Liver (tissue), 9 donors: ENCODE results near the gene TRAPPC8. TPM values are rescaled to one million over a fixed set of nuclear protein-coding genes. Genes with fewer than 3 reads are reported as not detected.
"Not testable (repeated sequence)": the region's sequence is repeated elsewhere in the genome, so short reads cannot be mapped to it uniquely, and the experiment has no call there.

Experiments
- DNase-seq: peaks from one replicate; pipeline ENCODE4 v3.0.0-alpha.2; 2017; ENCODE audit warnings: low spot score
- H3K27ac ChIP-seq, 2 donors: one replicate each; pipeline ENCODE4 v1.7.0; 2013; ENCODE audit warnings: inconsistent platforms in 2 of 2, low read length in 2 of 2, control low read depth in 1 of 2, low read depth in 1 of 2, mild to moderate bottlenecking in 1 of 2
- H3K27me3 ChIP-seq, 4 donors: one replicate each; pipeline versions ENCODE4 v1.6.1 to v1.7.0; 2013; ENCODE audit warnings: low read length in 3 of 4, inconsistent platforms in 1 of 4, mild to moderate bottlenecking in 1 of 4, moderate library complexity in 1 of 4; ENCODE audit not compliant: control insufficient read depth in 4 of 4, insufficient read depth in 4 of 4
- H3K36me3 ChIP-seq, 4 donors: one replicate each; pipeline versions ENCODE4 v1.6.1 to v1.7.0; 2013; ENCODE audit warnings: low read length in 3 of 4, mild to moderate bottlenecking in 3 of 4, low read depth in 1 of 4, moderate library complexity in 1 of 4; ENCODE audit not compliant: control insufficient read depth in 4 of 4, insufficient read depth in 3 of 4
- H3K4me1 ChIP-seq, 4 donors: one replicate each; pipeline versions ENCODE4 v1.6.1 to v1.7.0; 2013; ENCODE audit warnings: low read length in 3 of 4, mild to moderate bottlenecking in 3 of 4, moderate library complexity in 1 of 4; ENCODE audit not compliant: control insufficient read depth in 4 of 4, insufficient read depth in 4 of 4
- H3K4me3 ChIP-seq, 3 donors: one replicate each; pipeline versions ENCODE4 v1.6.1 to v1.7.0; 2013; ENCODE audit warnings: low read length in 3 of 3, control low read depth in 1 of 3, low read depth in 1 of 3, mild to moderate bottlenecking in 1 of 3
- H3K9ac ChIP-seq, 2 donors: one replicate each; pipeline ENCODE4 v1.7.0; 2013; ENCODE audit warnings: low read length in 2 of 2, mild to moderate bottlenecking in 2 of 2, moderate library complexity in 2 of 2, control low read depth in 1 of 2, low read depth in 1 of 2
- H3K9me3 ChIP-seq, 4 donors: one replicate each; pipeline versions ENCODE4 v1.6.1 to v1.7.0; 2013; ENCODE audit warnings: low read length in 3 of 4; ENCODE audit not compliant: control insufficient read depth in 4 of 4
- EGR1 ChIP-seq, 2 donors: IDR thresholded peaks; 2 replicates each; pipeline ENCODE4 v1.6.1; 2016 to 2018; ENCODE audit warnings: antibody characterized with exemption in 2 of 2, low read depth in 2 of 2
- FOXA1 ChIP-seq: IDR thresholded peaks from 2 replicates; pipeline ENCODE4 v1.6.1; 2016; ENCODE audit warnings: antibody characterized with exemption
- FOXA2 ChIP-seq: IDR thresholded peaks from 2 replicates; pipeline ENCODE4 v1.6.1; 2016; ENCODE audit warnings: antibody characterized with exemption
- GABPA ChIP-seq, 2 donors: IDR thresholded peaks in 1 of 2; conservative IDR thresholded peaks in 1 of 2; 2 replicates each; pipeline ENCODE4 v1.6.1; 2016; ENCODE audit warnings: antibody characterized with exemption in 2 of 2, mild to moderate bottlenecking in 1 of 2, moderate library complexity in 1 of 2
- HNF4A ChIP-seq, 2 donors: conservative IDR thresholded peaks; 2 replicates each; pipeline ENCODE4 v1.6.1; 2016; ENCODE audit warnings: antibody characterized with exemption in 2 of 2, mild to moderate bottlenecking in 2 of 2
- HNF4G ChIP-seq: IDR thresholded peaks from 2 replicates; pipeline ENCODE4 v1.6.1; 2016; ENCODE audit warnings: antibody characterized with exemption
- NR2F2 ChIP-seq: IDR thresholded peaks from 2 replicates; pipeline ENCODE4 v1.6.1; 2016; ENCODE audit warnings: antibody characterized with exemption
- RAD21 ChIP-seq, 2 donors: IDR thresholded peaks; 2 replicates each; pipeline ENCODE4 v1.6.1; 2016; ENCODE audit warnings: antibody characterized with exemption in 2 of 2, mild to moderate bottlenecking in 2 of 2
- RXRA ChIP-seq, 2 donors: IDR thresholded peaks; 2 replicates each; pipeline ENCODE4 v1.6.1; 2017 to 2018; ENCODE audit warnings: antibody characterized with exemption in 2 of 2, mild to moderate bottlenecking in 1 of 2
- TAF1 ChIP-seq: conservative IDR thresholded peaks from 2 replicates; pipeline ENCODE4 v1.6.1; 2016; ENCODE audit warnings: antibody characterized with exemption, mild to moderate bottlenecking
- YY1 ChIP-seq: IDR thresholded peaks from 2 replicates; pipeline ENCODE4 v1.6.1; 2016; ENCODE audit warnings: antibody characterized with exemption, mild to moderate bottlenecking
- WGBS: extraction: QIAGEN DNeasy Blood & Tissue Kit; methylation state at CpG from one replicate; pipeline ENCODE4 v1.1.7; 2013; 5-methylcytosine and 5-hydroxymethylcytosine counted together
- polyA plus RNA-seq, 2 donors: library from polyadenylated mRNA; stranded (reverse) in 1 of 2; unstranded in 1 of 2; fragments of 200-250 nt in 1 of 2; fragments of >200 nt in 1 of 2; fragmentation: Nextera tagmentation in 1 of 2; extraction: Ambion mirVana in 1 of 2; gene quantifications; one replicate each; pipeline versions ENCODE4 v1.2.1 to v1.2.3, GENCODE V29; 2013 to 2015
- total RNA-seq, 2 donors: library from RNA; depleted of rRNA; stranded (reverse); fragments of >200 nt; gene quantifications; one replicate each; pipeline ENCODE4 v1.2.3, GENCODE V29; 2014
- TF ChIP-seq, protein P1 (sequence below): fragments of 150-350 bp; IDR thresholded peaks from 2 replicates; pipeline ENCODE4 v1.5.1; 2017; ENCODE audit warnings: improper control_type of control experiment, low read depth, low read length; ENCODE audit not compliant: missing input control
- TF ChIP-seq, protein P2 (sequence below): IDR thresholded peaks from 2 replicates; pipeline ENCODE4 v1.6.1; 2016; ENCODE audit warnings: antibody characterized with exemption
- TF ChIP-seq, protein P3 (sequence below): IDR thresholded peaks from 2 replicates; pipeline ENCODE4 v1.6.1; 2016; ENCODE audit warnings: antibody characterized with exemption
- donor health status: healthy.
- donor health status: healthy.
- donor health status: healthy.
- donor health status: healthy.
- donor health status: healthy.

The TRAPPC8 gene
- total and polyA plus RNA-seq, 4 donors, result 12.2 to 46.1 (median 29.5) TPM

DNA sequence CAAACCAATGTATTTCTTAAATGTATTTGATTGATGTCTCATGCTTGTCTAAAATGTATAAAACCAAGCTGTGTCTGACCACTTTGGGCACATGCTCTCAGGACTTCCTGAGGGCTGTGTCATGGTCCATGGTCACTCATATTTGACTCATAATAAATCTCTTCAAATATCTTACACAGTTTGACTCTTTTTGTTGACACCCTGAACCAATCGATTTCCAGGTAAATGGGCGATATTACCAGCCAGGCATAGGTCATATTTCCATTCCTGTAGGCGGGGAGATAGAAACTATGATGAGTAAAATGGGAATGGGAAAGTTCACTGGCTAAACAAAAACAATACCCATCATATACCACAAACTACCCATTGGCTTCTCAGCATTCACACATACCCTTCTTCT, 9.3 kb upstream of the TRAPPC8 start:
- Histone ChIP-seq H3K27ac (no peak overlapping the region), H3K9me3 (no peaks in the 10 kb centered on the region), H3K9ac (no peak overlapping the region), H3K4me3 (no peak overlapping the region), H3K27me3 (no peaks in the 10 kb centered on the region), H3K4me1 (peaks cover 3 to 11% (median 6%) of the 10 kb centered on the region in 4 donors), H3K36me3 (no peaks in the 10 kb centered on the region)
- TF ChIP-seq HNF4G (no peak), NR2F2 (no peak), FOXA2 (no peak), RAD21 (IDR thresholded peaks at IDR 0.05) (no peak), GABPA (IDR thresholded peaks at IDR 0.05 in 1 of 2, conservative IDR thresholded peaks at IDR 0.05 in 1 of 2) (no peak), HNF4A (conservative IDR thresholded peaks at IDR 0.05) (no peak), FOXA1 (no peak), TAF1 (no peak), EGR1 (IDR thresholded peaks at IDR 0.05; ENCODE audit: low read depth in 2 of 2) (no peak), YY1 (no peak)
- TF ChIP-seq, protein P1, sequence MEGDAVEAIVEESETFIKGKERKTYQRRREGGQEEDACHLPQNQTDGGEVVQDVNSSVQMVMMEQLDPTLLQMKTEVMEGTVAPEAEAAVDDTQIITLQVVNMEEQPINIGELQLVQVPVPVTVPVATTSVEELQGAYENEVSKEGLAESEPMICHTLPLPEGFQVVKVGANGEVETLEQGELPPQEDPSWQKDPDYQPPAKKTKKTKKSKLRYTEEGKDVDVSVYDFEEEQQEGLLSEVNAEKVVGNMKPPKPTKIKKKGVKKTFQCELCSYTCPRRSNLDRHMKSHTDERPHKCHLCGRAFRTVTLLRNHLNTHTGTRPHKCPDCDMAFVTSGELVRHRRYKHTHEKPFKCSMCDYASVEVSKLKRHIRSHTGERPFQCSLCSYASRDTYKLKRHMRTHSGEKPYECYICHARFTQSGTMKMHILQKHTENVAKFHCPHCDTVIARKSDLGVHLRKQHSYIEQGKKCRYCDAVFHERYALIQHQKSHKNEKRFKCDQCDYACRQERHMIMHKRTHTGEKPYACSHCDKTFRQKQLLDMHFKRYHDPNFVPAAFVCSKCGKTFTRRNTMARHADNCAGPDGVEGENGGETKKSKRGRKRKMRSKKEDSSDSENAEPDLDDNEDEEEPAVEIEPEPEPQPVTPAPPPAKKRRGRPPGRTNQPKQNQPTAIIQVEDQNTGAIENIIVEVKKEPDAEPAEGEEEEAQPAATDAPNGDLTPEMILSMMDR, result no peak
- TF ChIP-seq, protein P2, sequence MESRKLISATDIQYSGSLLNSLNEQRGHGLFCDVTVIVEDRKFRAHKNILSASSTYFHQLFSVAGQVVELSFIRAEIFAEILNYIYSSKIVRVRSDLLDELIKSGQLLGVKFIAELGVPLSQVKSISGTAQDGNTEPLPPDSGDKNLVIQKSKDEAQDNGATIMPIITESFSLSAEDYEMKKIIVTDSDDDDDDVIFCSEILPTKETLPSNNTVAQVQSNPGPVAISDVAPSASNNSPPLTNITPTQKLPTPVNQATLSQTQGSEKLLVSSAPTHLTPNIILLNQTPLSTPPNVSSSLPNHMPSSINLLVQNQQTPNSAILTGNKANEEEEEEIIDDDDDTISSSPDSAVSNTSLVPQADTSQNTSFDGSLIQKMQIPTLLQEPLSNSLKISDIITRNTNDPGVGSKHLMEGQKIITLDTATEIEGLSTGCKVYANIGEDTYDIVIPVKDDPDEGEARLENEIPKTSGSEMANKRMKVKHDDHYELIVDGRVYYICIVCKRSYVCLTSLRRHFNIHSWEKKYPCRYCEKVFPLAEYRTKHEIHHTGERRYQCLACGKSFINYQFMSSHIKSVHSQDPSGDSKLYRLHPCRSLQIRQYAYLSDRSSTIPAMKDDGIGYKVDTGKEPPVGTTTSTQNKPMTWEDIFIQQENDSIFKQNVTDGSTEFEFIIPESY, result no peak
- TF ChIP-seq, protein P3, sequence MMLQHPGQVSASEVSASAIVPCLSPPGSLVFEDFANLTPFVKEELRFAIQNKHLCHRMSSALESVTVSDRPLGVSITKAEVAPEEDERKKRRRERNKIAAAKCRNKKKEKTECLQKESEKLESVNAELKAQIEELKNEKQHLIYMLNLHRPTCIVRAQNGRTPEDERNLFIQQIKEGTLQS, result no peak
- 92% methylated on average over 3 of the region's 3 CpGs for WGBS
- DNase-seq, result no peak

DNA sequence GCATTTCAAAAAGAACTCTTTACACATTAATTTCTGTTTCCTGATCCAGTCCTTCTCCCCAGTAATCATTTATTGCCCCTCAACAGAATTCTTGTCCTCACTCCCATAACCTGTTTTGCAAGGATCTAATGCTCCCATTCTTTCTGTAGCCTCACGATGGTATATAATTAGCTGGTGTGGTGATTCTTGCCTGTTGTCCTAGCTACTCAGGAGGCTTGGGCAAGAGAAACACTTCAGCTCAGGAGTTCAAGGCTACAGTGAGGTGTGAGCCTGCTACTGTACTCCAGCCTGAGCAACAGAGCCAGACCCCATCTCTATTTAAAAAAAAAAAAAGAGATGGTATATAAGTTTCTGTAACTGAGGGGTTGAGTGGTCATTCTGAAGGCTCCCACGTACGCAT, 7.7 kb upstream of the TRAPPC8 start:
- WGBS, result 90% methylated on average over 3 of the region's 3 CpGs
- peaks cover 3 to 8% (median 4%) of the 10 kb centered on the region in 4 donors for H3K4me1 ChIP-seq
- no peak for TF ChIP-seq RXRA (IDR thresholded peaks at IDR 0.05)
- TF ChIP-seq, protein P2, result no peak

DNA sequence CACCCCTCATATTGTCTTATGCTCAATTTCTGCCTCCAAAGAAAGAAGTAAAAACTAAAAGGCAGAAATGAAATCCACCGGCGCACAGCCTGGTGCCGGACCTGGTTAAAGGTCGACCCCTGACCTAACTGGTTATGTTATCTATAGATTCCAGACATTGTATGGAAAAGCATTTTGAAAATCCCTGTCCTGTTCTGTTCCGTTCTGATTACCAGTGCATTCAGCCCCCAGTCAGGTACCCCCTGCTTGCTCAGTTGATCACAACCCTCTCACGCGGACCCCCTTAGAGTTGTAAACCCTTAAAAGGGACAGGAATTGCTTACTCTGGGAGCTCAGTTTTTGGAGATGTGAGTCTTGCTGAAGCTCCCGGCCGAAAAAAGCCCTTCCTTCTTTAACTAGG, 5.4 kb upstream of the TRAPPC8 start:
- DNase-seq, H3K4me3 ChIP-seq, H3K27ac ChIP-seq, H3K9me3 ChIP-seq, H3K9ac ChIP-seq, H3K36me3 ChIP-seq, H3K27me3 ChIP-seq: not testable (repeated sequence)
- WGBS, result 96% methylated on average over 9 of the region's 9 CpGs
- peaks cover 0 to 14% (median 9%) of the 10 kb centered on the region in 4 donors for H3K4me1 ChIP-seq

More for the DNA sequence above, 7.7 kb upstream of the TRAPPC8 start:
- Histone ChIP-seq H3K27me3 (no peaks in the 10 kb centered on the region), H3K9ac (no peak overlapping the region), H3K27ac (no peak overlapping the region), H3K36me3 (no peaks in the 10 kb centered on the region), H3K9me3 (no peaks in the 10 kb centered on the region), H3K4me3 (no peak overlapping the region)
- no peak for DNase-seq
